Left lung (tissue), 10 donors: ENCODE results near the gene C20orf204. TPM values are rescaled to one million over a fixed set of nuclear protein-coding genes. Genes with fewer than 3 reads are reported as not detected.

ENCODE experiments used
- ATAC-seq: fragments of 200-7000 bp; cut with Tn5 transposase; one replicate; pipeline ENCODE4 v1.9.1; 2020; ENCODE audit warnings: moderate library complexity
- DNase-seq, 4 donors: peaks; one replicate each; pipeline ENCODE4 v3.0.0-alpha.2; 2013 to 2020
- H3K27ac ChIP-seq, 2 donors: fragments of 200-600 bp; sonication (generic) in 1 of 2; one replicate each; pipeline versions ENCODE4 v1.5.0 to v1.8.0; 2020 to 2021
- H3K27me3 ChIP-seq, 2 donors: fragments of 200-600 bp; sonication (generic) in 1 of 2; one replicate each; pipeline versions ENCODE4 v1.5.0 to v1.8.0; 2020 to 2021
- H3K36me3 ChIP-seq, 2 donors: fragments of 200-600 bp; sonication (generic) in 1 of 2; one replicate each; pipeline versions ENCODE4 v1.5.0 to v1.8.0; 2020 to 2021
- H3K4me1 ChIP-seq, 2 donors: fragments of 200-600 bp; one replicate each; pipeline ENCODE4 v1.8.0; 2021
- H3K4me3 ChIP-seq, 2 donors: fragments of 200-600 bp; sonication (generic) in 1 of 2; one replicate each; pipeline versions ENCODE4 v1.5.0 to v1.8.0; 2020 to 2021; ENCODE audit warnings: mild to moderate bottlenecking in 1 of 2
- H3K9me3 ChIP-seq, 2 donors: fragments of 200-600 bp; sonication (generic) in 1 of 2; one replicate each; pipeline versions ENCODE4 v1.5.0 to v1.8.0; 2020 to 2021
- intact Hi-C, 2 donors: fragments of 100-400 bp; cut with DNase I; formaldehyde crosslinking; loops; one replicate each; pipeline versions ENCODE4 v1.11.2 to v1.14.2; 2022
- polyA plus RNA-seq, 6 donors: library from polyadenylated mRNA; unstranded; fragments of 120-200 nt; gene quantifications; one replicate each; pipeline ENCODE4 v1.2.1, GENCODE V29; 2013; ENCODE audit not compliant: insufficient read length in 6 of 6
- total RNA-seq, 2 donors: library from RNA; stranded (reverse); fragmentation: NEBNext Ultra II Directional; extraction: Animal tissue kit (Norgen Biotek cat#: 25700); gene quantifications; one replicate each; pipeline ENCODE4 v1.2.1, GENCODE V29; 2021
- TF ChIP-seq, protein P1 (sequence below), 2 donors: fragments of 200-600 bp; sonication (generic) in 1 of 2; IDR thresholded peaks; one replicate each; pipeline versions ENCODE4 v1.5.0 to v1.8.0; 2021; ENCODE audit warnings: antibody characterized with exemption in 2 of 2
- donor health status: DM: no; HTN: yes; CAD: no.
- donor health status: DM: no; HTN: no; CAD: no.

The C20orf204 gene
- total and polyA plus RNA-seq, 8 donors, result 0.76 to 1.9 (median 1.2) TPM

- TF ChIP-seq, protein P1, sequence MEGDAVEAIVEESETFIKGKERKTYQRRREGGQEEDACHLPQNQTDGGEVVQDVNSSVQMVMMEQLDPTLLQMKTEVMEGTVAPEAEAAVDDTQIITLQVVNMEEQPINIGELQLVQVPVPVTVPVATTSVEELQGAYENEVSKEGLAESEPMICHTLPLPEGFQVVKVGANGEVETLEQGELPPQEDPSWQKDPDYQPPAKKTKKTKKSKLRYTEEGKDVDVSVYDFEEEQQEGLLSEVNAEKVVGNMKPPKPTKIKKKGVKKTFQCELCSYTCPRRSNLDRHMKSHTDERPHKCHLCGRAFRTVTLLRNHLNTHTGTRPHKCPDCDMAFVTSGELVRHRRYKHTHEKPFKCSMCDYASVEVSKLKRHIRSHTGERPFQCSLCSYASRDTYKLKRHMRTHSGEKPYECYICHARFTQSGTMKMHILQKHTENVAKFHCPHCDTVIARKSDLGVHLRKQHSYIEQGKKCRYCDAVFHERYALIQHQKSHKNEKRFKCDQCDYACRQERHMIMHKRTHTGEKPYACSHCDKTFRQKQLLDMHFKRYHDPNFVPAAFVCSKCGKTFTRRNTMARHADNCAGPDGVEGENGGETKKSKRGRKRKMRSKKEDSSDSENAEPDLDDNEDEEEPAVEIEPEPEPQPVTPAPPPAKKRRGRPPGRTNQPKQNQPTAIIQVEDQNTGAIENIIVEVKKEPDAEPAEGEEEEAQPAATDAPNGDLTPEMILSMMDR (IDR thresholded peaks at IDR 0.05), result no peak
- no peak for ATAC-seq
- Histone ChIP-seq H3K4me3 (no peak overlapping the region), H3K27ac (no peak overlapping the region), H3K4me1 (peaks cover 8 to 17% of the 10 kb centered on the region in 2 donors), H3K27me3 (no peaks in the 10 kb centered on the region), H3K36me3 (peaks cover 0 to 49% of the 10 kb centered on the region in 2 donors), H3K9me3 (no peaks in the 10 kb centered on the region)
- DNase-seq, result peak in 1 of 4 donors; percentile 79
- intact Hi-C loops, result no loop called here
Observed at GRCh38 chr20:64073476-64074183, 37.6 kb downstream of the C20orf204 start.

- ATAC-seq (no peak), DNase-seq (peak in 1 of 4 donors; percentile 79)
- Histone ChIP-seq H3K4me1 (peaks cover 14 to 23% of the 10 kb centered on the region in 2 donors), H3K4me3 (no peak overlapping the region), H3K27ac (no peak overlapping the region), H3K27me3 (no peaks in the 10 kb centered on the region), H3K9me3 (no peaks in the 10 kb centered on the region), H3K36me3 (peaks cover 0 to 49% of the 10 kb centered on the region in 2 donors)
- TF ChIP-seq, protein P1 (IDR thresholded peaks at IDR 0.05), result no peak
- intact Hi-C loops, result no loop called here
Observed at GRCh38 chr20:64074184-64074789, 38.3 kb downstream of the C20orf204 start.

GRCh38 chr20:64074963-64075362, 39.0 kb downstream of the C20orf204 start:
- intact Hi-C loops, result no loop called here
- TF ChIP-seq, protein P1 (IDR thresholded peaks at IDR 0.05), result no peak
- Histone ChIP-seq H3K4me1 (peaks cover 14 to 23% of the 10 kb centered on the region in 2 donors), H3K27ac (no peak overlapping the region), H3K36me3 (peaks cover 0 to 49% of the 10 kb centered on the region in 2 donors), H3K4me3 (no peak overlapping the region), H3K27me3 (no peaks in the 10 kb centered on the region), H3K9me3 (no peaks in the 10 kb centered on the region)
- peak in 1 of 4 donors; percentile 58 for DNase-seq
- no peak for ATAC-seq

DNA sequence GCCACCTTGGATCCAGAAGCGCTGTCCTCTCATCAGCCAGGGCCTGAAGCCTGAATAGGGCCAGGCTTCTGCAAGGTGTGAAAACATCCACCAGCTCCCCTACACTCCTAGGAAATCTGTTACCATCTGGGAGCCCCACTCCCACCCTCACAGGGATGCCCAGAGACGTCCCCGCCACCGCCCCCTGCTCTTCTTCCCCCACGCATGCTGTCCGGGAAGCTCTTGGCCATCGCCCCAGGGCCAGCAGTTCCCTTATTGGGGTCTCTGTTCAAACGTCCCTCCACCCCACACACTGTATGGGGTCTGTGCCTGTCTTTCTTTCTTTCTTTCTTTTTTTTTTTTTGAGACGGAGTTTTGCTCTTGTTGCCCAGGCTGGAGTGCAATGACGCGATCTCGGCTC, 39.6 kb downstream of the C20orf204 start:
- ATAC-seq (no peak), DNase-seq (peak in 1 of 4 donors; percentile 52)
- TF ChIP-seq, protein P1 (IDR thresholded peaks at IDR 0.05), result no peak
- no peak overlapping the region for H3K27ac ChIP-seq
- peaks cover 14 to 26% of the 10 kb centered on the region in 2 donors for H3K4me1 ChIP-seq
- intact Hi-C loops, result no loop called here
- no peaks in the 10 kb centered on the region for H3K9me3 ChIP-seq
- H3K4me3 ChIP-seq, result no peak overlapping the region
- H3K27me3 ChIP-seq, result no peaks in the 10 kb centered on the region
- H3K36me3 ChIP-seq, result peaks cover 0 to 49% of the 10 kb centered on the region in 2 donors
